Coronary artery (tissue), 2 donors: ENCODE results near the gene PIP5KL1.
A peak's percentile ranks its signal among the peaks of the same experiment; 100 is the strongest.

Source experiments
- DNase-seq: peaks from one replicate; pipeline ENCODE4 v3.0.0-alpha.2; 2017; ENCODE audit warnings: low spot score
- H3K27ac ChIP-seq, 2 donors: fragments of 200-600 bp; sonication (generic); one replicate each; pipeline ENCODE4 v1.5.1; 2016 to 2019
- H3K4me3 ChIP-seq: fragments of 200-600 bp; sonication (generic); 2 replicates; pipeline ENCODE4 v1.5.1; 2016; ENCODE audit warnings: mild to moderate bottlenecking, moderate library complexity
- CTCF ChIP-seq: fragments of 200-600 bp; sonication (generic); IDR thresholded peaks from one replicate; pipeline ENCODE4 v1.5.1; 2019; ENCODE audit warnings: antibody characterized with exemption

The PIP5KL1 gene

GRCh38 chr9:127936347-127936852, 5.8 kb upstream of the PIP5KL1 start:
- DNase-seq, result no peak
- TF ChIP-seq CTCF, result no peak
- no peak overlapping the region for H3K27ac ChIP-seq
- peak overlapping the region; percentile 95 for H3K4me3 ChIP-seq

- H3K4me3 ChIP-seq, result peak overlapping the region; percentile 95
- DNase-seq, result no peak
- H3K27ac ChIP-seq, result no peak overlapping the region
- TF ChIP-seq CTCF, result no peak
Observed at GRCh38 chr9:127935765-127936221, 5.2 kb upstream of the PIP5KL1 start.

GRCh38 chr9:127934986-127935385, 4.4 kb upstream of the PIP5KL1 start:
- TF ChIP-seq CTCF, result no peak
- DNase-seq, result no peak
- Histone ChIP-seq H3K4me3 (no peak overlapping the region), H3K27ac (no peak overlapping the region)

- no peak for DNase-seq
- TF ChIP-seq CTCF, result no peak
- Histone ChIP-seq H3K4me3 (no peak overlapping the region), H3K27ac (no peak overlapping the region)
Observed at GRCh38 chr9:127934248-127934647, 3.7 kb upstream of the PIP5KL1 start.

DNA sequence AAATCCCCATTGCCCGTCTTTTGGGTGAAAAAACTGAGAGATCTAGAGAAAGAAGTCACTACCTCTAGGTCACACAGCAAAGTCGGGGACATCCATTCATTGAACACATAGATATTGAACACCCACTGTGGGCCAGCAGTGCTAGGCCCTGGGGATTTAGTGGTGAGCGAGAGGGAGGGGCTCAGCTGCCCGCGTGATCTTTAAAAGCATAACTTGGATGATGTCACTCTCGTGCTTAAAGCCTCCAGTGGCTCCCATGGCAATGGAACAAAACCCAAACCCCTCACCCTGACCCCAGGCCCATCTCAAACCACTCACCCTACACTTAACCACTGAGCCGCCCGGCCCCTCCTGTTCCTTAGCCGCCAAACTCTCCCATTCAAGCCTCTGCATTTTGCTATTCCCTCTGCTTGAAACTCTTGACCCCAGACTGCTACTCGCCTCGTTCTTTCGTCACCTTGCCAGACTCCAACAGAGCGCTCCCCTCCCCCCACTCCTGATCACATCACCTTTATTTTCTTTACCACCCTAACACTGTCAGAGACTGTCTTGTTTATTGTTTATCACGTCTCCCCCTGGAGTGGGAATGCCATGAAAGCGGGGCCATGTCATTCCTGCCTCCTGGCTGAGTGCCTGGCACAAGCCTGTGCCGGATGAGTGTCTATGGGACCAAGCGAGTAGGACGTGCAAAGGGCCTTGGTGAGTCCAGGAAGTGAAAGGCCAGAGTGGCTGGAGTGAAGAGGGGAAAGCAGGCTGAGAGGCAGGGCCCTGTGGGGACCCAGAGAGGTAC, 710 bp upstream of the PIP5KL1 start:
- no peak overlapping the region for H3K27ac ChIP-seq
- no peak for TF ChIP-seq CTCF
- H3K4me3 ChIP-seq, result peak overlapping the region; percentile 74
- DNase-seq, result no peak

DNA sequence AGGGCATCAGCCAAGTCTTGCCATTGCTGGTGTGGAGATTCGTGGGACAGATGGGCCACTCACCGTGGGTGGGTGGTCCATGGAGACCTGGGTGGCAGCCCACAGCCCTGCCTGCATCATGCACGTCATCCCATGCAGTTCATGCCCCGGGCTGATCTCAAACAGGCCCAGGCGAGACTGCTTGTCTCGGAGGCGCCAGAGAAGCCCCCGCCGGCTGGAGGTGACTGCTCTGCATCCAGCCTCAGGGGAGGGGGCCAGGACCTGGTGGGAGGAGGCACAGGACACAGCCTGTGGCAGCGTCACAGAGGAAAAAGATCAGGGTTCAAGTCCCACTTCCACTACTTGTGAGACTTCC, 975 bp downstream of the PIP5KL1 start:
- no peak for DNase-seq
- no peak overlapping the region for H3K4me3 ChIP-seq
- TF ChIP-seq CTCF, result no peak
- no peak overlapping the region for H3K27ac ChIP-seq
